NT2/D1 (cell line): ENCODE measurements around the gene GNAT3.

ENCODE experiments used
- DNase-seq: peaks from one replicate; pipeline ENCODE4 v3.0.0-alpha.2; 2011; ENCODE audit warnings: low read depth, low spot score
- H3K27me3 ChIP-seq: 2 replicates; pipeline ENCODE4 v1.6.0; 2011; ENCODE audit warnings: mild to moderate bottlenecking; ENCODE audit not compliant: insufficient read length, insufficient read depth
- H3K36me3 ChIP-seq: 2 replicates; pipeline ENCODE4 v1.6.1; 2011; ENCODE audit warnings: mild to moderate bottlenecking, low read length, mixed read lengths; ENCODE audit not compliant: insufficient read depth, insufficient read length
- H3K4me1 ChIP-seq: 2 replicates; pipeline ENCODE4 v1.5.1; 2011; ENCODE audit not compliant: insufficient read depth, insufficient read length
- H3K4me3 ChIP-seq: 2 replicates; pipeline ENCODE4 v1.5.1; 2011; ENCODE audit warnings: low read depth; ENCODE audit not compliant: insufficient read length
- H3K9ac ChIP-seq: 2 replicates; pipeline ENCODE4 v1.6.0; 2011; ENCODE audit warnings: low read depth; ENCODE audit not compliant: insufficient read length
- H3K9me3 ChIP-seq: 2 replicates; pipeline ENCODE4 v1.5.1; 2011; ENCODE audit warnings: mild to moderate bottlenecking, low read length; ENCODE audit not compliant: insufficient read depth
- SUZ12 ChIP-seq: IDR thresholded peaks from 2 replicates; pipeline ENCODE4 v1.6.1; 2011; ENCODE audit not compliant: insufficient read length, insufficient read depth; ENCODE audit errors: extremely low read depth
- YY1 ChIP-seq: IDR thresholded peaks from 2 replicates; pipeline ENCODE4 v1.6.1; 2011; ENCODE audit not compliant: insufficient read length, insufficient read depth
- ZNF274 ChIP-seq: IDR thresholded peaks from 2 replicates; pipeline ENCODE4 v1.6.1; 2011; ENCODE audit warnings: mild to moderate bottlenecking, low read depth, low read length

GNAT3 gene

DNA sequence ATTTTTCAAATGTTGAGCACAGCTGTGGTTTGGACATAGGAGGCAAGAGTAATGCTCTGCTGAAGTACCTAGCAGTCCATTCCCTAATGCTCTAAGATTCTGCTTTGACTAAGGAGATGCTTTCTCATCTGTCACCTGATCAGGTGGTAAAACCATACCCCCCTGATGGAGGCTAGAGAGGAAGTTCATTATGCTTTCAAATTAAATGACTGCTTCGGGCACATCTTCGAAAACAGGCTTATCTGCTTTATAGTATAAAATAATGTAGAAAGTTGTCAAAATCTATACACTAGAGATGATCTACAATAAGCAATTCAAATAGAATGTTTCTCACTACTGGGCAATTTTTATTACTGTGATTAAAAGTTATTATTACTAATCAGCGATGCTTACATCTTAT, at the start of gene GNAT3:
TSS of gene GNAT3 (minus strand) at position 101 of the 400 bp plus-strand sequence. CDS start 138 bp downstream, outside the sequence.
- no peak for DNase-seq
- Histone ChIP-seq H3K9ac (no peak within 1 kb of the TSS), H3K27me3 (no peaks in the 10 kb centered on the region), H3K4me3 (no peak within 1 kb of the TSS), H3K9me3 (no peaks in the 10 kb centered on the region), H3K36me3 (no peaks in the 10 kb centered on the region), H3K4me1 (no peaks in the 10 kb centered on the region)
- no peak for TF ChIP-seq ZNF274
- TF ChIP-seq YY1: no peak

DNA sequence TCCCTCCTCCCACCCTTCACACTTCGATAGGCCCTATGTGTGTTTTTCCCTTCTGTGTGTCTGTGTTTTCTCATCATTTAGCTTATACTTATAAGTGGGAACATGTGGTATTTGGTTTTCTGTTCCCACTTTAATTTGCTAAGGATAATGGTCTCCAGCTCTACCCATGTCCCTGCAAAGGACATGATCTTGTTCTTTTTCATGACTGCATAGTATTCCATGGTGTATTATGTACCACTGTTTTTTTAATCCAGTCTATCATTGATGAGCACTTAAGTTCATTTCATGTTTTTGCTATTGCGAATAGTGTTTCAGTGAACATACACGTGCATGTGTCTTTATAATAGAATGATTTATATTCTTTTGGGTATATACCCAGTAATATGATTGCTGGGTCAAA, 46.3 kb upstream of the GNAT3 start:
- H3K9ac ChIP-seq: no peak overlapping the region
- no peaks in the 10 kb centered on the region for H3K27me3 ChIP-seq
- TF ChIP-seq YY1: no peak
- TF ChIP-seq ZNF274: no peak
- TF ChIP-seq SUZ12: no peak
- H3K4me3 ChIP-seq: no peak overlapping the region
- H3K4me1 ChIP-seq: no peaks in the 10 kb centered on the region
- H3K36me3 ChIP-seq: no peaks in the 10 kb centered on the region
- H3K9me3 ChIP-seq: no peaks in the 10 kb centered on the region
- DNase-seq: no peak

DNA sequence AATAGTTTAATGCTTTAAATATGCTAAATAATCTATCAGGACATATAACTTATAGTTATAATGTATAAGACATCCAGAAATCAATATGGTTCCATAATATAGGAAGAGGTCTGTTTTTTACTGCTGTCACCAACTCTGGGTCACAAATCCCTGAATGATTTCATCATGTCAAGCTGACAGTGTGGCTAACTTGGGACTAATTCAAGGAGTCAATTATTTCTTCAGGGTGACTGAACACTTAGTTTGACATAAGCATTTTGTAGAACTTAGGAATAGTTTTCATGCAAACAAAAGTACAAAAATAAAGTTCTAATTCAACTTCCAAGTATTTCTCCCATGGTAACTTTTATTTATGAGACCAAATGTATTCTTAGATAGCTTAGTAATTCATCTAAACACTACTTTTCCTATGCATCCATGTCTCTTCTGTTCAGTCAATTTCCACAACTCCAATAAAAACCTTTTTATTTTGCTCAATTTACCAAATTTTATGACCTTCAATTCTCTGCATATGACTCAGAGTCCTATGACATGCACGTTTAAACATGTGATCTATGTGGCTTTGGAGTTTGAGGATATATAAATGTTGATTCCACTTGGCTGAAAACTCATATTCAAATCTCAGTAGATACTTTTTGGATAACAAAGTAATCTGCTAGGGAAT, 40.3 kb upstream of the GNAT3 start:
- Histone ChIP-seq H3K4me1 (no peaks in the 10 kb centered on the region), H3K4me3 (no peak overlapping the region), H3K9me3 (no peaks in the 10 kb centered on the region), H3K27me3 (no peaks in the 10 kb centered on the region), H3K9ac (no peak overlapping the region), H3K36me3 (no peaks in the 10 kb centered on the region)
- TF ChIP-seq SUZ12 (no peak), YY1 (no peak), ZNF274 (no peak)
- no peak for DNase-seq

DNA sequence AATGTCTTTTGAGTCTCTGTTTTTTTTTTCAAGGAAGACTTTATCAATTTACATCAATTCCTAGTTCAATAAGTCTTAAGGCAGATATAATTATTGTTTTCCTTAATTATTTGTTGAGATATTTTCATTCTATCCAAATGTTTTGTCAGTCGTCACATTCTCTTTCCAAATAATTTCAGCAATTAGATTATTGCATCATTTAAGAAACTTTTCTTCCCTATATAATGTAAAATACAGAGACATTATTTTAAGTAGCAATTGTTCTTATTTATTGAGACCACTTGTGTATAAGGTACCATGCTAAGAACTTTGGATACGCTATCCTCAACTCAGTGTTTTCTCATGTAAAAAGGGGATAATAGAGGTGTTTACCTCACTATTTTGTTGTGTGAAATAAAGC, 38.1 kb upstream of the GNAT3 start:
- TF ChIP-seq YY1 (no peak), SUZ12 (no peak), ZNF274 (no peak)
- H3K4me1 ChIP-seq: no peaks in the 10 kb centered on the region

DNA sequence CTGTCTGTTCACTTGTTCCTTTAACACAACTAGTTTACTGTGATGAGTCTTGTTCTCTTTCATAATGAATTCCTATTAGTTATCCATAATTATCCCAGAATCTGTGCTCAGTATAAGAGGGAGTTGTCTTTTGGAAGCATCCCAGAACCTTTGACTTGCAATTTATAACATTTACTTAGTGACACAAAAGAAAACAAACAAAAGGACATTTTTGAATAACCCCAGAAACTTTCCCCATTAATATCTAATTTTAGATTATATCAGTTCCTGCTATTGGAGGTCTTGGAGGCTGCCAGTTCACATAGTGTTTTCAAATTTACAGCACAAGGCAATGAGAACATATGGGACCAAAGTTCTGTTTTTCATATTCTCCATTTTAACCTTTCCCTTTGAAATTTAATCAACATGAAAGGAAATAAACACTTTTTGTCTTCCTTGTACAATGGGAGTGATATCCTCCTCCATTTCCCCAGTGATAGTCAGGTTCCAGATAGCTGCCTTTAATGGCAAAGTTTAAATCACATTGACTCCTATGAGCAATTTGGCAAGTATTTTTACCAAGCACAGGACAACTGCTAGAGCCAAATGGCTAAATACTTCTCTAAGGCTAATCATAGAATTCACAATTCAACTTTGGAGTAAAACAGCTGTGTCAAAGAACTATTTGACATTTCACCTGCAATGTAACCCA, 37.1 kb upstream of the GNAT3 start:
- Histone ChIP-seq H3K9me3 (no peaks in the 10 kb centered on the region), H3K36me3 (no peaks in the 10 kb centered on the region), H3K9ac (no peak overlapping the region), H3K4me1 (no peaks in the 10 kb centered on the region), H3K4me3 (no peak overlapping the region), H3K27me3 (no peaks in the 10 kb centered on the region)
- DNase-seq: no peak
- no peak for TF ChIP-seq ZNF274
- no peak for TF ChIP-seq SUZ12
- TF ChIP-seq YY1: no peak

More for the DNA sequence above, 38.1 kb upstream of the GNAT3 start:
- no peaks in the 10 kb centered on the region for H3K9me3 ChIP-seq
- H3K9ac ChIP-seq: no peak overlapping the region
- H3K4me3 ChIP-seq: no peak overlapping the region
- no peak for DNase-seq
- H3K27me3 ChIP-seq: no peaks in the 10 kb centered on the region
- H3K36me3 ChIP-seq: no peaks in the 10 kb centered on the region

DNA sequence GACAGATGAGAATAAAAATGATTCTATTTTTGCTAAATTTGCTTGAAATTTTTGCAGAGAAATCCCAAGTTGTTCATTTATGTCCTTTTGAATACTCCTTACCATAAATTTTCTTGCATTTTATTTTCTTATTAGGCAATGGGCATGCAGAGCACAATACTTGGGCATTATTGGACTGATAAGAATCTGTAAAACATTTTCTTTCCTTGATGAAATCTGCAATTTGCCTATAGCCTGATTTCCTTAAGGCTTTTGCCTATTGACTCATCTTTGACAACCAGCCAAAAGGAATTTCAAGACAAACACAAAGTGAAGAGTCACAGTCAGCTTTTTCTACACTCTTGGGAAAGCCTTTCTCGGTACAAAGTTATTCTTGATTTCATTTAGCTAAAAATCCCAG, 30.5 kb upstream of the GNAT3 start:
- H3K9ac ChIP-seq: no peak overlapping the region
- no peaks in the 10 kb centered on the region for H3K9me3 ChIP-seq
- no peaks in the 10 kb centered on the region for H3K36me3 ChIP-seq
- H3K27me3 ChIP-seq: no peaks in the 10 kb centered on the region
- TF ChIP-seq YY1: no peak
- TF ChIP-seq ZNF274: no peak
- TF ChIP-seq SUZ12: no peak
- H3K4me3 ChIP-seq: no peak overlapping the region
- DNase-seq: no peak
- H3K4me1 ChIP-seq: no peaks in the 10 kb centered on the region

DNA sequence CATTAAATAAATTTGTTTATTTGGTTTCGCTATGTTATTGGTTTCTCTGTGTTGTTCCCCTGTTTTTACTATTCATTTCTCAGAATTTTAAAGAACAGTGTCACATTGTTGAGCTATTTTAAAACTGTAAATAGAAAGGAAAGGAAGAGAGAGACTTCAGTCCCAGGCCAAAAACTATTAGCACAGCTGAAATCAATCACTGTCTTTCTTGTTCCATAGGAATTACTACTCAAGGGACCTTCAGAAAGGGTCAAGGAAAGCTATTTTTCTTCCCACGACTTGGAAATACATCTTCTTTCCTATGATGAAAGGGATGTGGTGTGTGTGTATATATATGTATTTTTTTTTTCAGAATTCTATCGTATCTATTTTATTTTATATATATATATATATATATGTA, 29.0 kb upstream of the GNAT3 start:
- H3K9me3 ChIP-seq: no peaks in the 10 kb centered on the region
- no peaks in the 10 kb centered on the region for H3K27me3 ChIP-seq
- H3K4me1 ChIP-seq: no peaks in the 10 kb centered on the region
- H3K4me3 ChIP-seq: no peak overlapping the region
- H3K9ac ChIP-seq: no peak overlapping the region
- no peak for DNase-seq
- TF ChIP-seq SUZ12 (no peak), YY1 (no peak), ZNF274 (no peak)
- H3K36me3 ChIP-seq: no peaks in the 10 kb centered on the region
